HG03520 (cell line): ENCODE data around the gene ZNF283.
"Not testable (repeated sequence)": the region's sequence is repeated elsewhere in the genome, so short reads cannot be mapped to it uniquely, and the experiment has no call there.

Experiments used
- ATAC-seq: cut with Tn5 transposase; IDR thresholded peaks from one replicate; pipeline ENCODE4 v1.9.1; 2021; ENCODE audit warnings: mild to moderate bottlenecking, moderate library complexity; ENCODE audit not compliant: unreplicated experiment

ZNF283 gene

DNA sequence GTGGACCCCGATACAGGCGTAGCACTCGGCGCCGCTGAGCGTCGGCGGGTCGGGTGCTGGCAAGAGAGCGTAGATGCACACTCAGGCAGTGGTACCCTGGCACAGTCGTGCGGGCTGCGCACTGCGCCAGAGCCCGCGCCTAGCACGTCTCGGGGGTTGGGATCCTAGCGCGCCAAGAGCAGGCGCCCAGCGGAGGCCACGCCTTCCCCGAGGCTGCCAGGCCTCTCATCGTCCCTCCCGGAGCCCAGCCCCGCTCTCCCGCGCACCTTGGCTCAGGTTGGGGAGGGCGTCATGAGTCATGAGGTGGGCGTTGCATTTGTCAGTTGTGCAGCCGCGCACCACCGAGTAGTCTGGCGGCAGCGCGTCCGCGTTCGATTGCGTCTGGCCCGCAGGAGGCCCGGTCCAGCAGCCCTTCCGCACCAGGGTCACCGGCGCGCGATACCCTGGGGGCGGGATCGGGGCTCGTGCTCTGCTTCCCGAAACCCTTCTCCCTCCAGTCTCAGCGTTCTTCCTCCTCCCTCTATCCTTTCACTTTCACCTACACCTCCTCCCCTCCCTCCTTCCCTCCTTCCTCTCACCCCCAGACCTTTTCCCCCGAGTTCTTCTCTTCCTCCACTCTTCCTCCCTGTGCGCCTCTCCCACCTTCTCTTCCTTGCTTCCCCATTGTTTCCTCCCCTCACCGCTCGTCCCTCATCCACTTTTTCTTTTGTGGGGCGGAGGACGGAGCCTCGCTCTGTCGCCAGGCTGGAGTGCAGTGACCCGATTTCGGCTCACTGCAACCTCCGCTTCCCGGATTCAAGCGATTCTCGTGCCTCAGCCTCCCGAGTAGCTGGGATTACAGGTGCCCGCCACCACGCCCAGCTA lies 28.3 kb upstream of the ZNF283 start:
- no peak for ATAC-seq

DNA sequence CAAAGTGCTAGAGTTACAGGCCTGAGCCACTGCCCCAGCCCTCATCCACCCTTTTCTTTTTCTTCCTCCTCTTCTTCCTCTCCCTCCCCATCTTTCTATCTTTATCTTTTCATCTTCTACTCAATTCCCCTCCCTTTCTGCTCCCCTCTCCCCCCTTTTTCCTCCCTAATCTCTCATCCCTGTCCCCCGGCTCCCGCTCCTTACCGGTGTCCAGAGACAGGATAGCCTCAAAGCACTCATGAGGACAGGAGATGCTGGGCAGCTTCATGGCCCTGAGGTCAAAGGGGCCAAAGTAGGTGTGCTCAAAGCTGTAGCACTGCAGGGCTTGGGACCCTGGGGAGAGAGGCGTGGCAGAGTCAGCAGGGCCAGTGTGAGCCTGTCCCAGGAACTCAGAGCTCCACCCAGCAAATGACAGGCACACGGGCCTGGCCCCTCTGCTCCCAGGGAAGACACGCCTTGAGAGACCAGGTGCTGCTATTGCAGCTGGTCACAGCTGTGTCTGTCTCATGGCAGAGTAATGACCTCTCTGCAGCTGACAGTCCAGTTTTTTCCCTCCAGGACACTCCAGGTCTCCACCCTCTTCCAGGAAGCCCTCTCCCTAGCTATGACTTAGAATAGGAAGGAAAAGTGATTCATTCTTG lies 27.5 kb upstream of the ZNF283 start:
- no peak for ATAC-seq

DNA sequence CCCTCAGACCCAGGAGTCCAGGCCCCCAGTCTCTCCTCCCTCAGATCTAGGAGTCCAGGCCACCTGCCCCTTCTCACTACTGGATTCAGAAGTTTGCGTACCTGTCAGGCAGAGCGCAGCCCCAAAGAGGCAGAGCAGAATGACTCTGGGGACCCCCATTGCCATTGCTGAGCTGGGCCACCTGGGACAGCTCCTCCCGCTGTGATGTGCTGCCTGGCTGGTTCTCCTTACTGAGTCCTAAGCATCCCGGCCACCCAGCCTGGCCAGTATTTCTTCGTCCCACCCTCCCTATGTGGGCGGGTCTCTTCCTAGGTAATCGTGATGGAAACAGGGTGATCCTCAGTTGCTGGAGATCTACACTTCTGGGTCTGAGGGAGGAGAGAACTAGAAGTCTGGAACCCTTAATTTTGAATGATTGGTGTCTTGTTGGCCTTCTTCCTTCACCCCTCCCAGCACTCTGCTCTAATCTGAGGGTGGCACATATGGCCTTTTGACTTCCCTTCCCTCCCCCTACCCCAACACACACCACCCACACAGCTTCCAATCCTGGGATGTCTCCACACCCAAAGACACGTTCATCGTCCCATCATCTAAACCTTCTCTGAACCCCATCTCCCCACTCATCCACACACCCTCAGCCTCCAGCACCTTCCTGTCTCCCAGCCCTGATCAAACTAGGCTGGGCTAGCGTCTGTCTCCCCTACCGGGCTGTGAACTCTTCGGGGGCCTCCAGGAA lies 24.7 kb upstream of the ZNF283 start, which contains the start of gene LYPD5:
Gene LYPD5 (minus strand): TSS at position 232 of the 736 bp plus-strand sequence. CDS start 67 bp downstream, at position 165.
- ATAC-seq, result no peak

DNA sequence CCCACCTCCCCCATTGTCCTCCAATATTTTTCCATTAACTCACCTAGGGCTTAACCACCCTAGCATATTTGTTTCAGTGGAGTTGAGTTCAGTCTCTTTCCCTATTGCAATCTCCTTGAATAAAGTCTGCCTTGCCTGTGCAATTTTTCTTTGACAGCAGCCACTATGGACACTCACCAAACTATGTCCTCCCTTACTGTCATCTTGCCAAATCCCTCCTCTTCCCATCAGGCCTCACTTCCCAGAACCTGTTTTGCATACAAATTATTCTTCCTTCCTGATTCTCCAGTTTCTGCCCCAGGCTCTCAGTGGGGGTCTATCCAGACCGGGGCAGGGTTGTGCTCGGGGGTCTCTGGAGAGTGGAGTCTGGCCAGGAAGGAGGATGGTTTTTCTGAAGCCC lies 22.7 kb upstream of the ZNF283 start:
- ATAC-seq, result no peak

DNA sequence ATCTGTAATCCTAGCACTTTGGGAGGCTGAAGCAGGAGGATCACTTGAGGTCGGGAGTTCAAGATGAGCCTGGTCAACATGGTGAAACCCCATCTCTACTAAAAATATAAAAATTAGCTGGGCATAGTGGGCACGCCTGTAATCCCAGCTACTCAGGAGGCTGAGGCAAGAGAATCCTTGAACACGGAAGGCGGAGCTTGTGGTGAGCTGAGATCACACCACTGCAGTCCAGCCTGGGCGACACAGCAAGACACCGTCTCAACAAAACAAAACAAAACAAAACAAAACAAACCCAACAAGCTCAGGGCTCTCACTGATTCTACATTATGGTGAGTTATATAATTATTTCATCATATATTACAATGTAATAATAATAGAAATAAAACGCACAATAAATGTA lies 20.7 kb upstream of the ZNF283 start:
- not testable (repeated sequence) for ATAC-seq

DNA sequence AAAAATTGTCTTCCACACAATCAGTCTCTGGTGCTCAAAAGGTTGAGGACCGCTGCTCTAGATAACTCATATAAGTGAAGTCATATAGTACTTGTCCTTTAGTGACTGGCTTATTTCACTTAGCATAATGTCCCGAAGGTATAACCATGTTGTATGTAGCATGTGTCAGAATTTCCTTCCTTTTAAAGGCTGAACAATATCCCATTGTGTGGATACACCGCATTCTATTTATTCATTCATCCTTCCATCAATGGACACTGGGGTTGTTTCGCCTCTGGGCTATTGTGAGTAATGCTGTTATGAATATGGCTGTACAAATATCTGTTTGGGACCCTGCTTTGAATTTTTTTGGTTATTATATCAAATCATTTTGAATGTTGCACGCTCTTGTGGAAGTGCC lies 20.3 kb upstream of the ZNF283 start:
- no peak for ATAC-seq

DNA sequence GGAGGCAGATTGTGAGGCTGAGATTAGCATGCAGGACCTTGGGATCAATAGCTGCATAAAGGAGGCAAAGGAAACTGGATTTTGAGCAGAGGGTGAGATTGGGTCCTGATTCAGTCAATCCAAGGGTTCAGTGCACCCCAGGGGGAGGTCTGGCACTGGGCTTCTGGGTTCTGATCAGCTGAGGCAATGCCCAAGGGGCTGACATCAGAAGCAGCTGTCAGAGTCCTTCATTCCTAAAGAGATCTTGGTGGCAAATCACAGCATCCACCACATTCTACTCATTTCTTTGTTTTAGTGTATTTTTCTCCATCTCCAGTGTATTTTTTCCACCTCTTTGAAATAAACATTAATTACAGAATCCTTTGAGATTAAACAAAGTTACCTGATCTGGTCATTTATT lies 19.5 kb upstream of the ZNF283 start:
- ATAC-seq, result no peak

DNA sequence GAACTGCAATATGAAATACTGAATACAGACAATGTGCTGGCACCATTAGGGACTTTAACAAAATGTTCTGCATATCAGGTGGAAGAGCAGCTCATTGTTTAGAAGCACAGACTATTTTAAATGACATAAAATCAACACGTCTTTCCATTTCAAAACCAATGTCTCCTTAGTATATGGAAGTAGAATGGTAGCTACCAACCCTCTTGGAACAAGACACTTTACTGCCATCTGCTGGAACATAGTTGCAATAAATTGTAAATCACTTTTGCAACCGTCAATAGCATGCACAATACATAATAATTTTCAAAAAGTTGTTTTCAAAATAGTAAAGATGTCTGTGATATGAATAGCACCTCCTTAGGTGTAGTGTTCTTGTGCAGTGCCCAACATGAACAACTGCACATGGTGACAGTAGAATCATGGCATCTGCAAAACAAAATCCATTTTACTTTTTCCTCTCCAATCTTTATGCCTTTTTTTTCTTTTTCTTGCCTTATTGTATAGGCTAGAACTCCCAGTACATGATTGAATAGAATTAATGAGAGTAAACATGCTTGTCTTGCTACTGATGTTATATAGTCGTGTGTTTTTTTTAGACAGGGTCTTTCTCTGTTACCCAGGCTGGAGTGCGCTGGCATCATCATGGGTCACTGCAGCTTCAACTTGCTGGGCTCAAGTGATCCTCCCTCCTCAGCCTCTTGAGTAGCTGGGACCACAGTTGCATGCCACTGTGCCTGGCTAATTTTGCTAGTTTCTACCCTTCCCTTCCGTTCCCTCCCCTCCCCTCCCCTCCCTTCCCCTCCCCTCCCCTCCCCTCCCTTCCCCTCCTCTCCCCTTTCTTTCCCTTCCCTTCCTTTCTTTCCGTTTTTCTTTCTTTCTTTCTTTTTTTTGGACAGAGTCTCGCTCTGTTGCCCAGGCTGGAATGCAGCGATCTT lies 17.1 kb upstream of the ZNF283 start:
- ATAC-seq, result no peak

DNA sequence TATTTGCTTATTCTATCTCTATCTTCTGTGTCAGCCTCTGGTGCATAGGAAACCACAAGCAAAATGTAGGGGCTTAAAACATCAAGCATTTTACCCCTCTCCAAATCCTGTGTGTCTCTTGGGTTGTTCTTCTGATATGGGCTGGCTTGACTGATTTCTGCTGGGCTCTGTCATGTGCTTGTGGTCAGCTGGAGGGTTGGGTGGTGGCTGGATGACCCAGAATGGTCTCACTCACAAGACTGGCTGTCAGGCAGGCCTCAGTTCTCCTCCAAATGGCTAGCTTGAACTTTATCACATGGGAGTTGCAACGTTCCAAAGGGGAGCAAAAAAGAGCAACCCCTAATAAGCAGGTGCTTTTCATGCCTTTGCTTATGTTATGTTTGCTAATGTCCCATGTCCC lies 15.3 kb upstream of the ZNF283 start:
- no peak for ATAC-seq

DNA sequence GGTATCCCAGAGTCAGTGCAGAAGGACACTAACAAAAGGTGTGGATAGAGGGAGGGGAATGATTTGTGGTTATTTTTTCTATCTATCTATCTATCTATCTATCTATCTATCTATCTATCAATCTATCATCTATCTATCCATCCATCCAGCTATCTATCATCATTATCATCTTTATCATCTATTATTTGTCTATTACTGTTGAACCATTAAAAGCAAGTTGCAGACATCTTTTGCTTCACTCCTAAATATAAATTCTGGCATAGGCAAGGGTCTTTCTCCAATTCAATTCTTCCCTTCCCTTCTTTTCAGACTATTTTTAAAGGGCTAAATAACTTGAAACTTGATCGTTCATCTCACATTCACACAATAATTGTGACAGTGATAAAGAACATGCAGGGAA lies 14.9 kb upstream of the ZNF283 start:
- ATAC-seq, result no peak

DNA sequence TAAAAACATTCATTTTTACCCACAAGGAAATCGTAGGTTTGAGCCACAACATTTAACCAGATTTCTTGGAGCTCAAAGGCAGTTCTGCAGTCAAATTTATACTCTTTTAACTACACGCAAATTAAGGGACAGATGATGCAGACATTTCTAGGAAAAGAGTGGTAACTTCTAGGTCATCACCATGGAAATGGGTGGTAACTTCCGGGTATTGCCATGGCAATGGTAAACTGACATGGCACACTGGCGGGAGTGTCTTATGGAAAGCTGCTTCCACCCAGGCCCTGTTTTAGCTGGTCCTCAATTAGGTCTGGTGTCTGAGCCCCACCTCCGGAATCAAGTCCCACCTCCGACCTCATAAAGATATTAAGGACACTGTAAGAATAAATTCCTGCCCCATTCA lies 14.4 kb upstream of the ZNF283 start:
- no peak for ATAC-seq

DNA sequence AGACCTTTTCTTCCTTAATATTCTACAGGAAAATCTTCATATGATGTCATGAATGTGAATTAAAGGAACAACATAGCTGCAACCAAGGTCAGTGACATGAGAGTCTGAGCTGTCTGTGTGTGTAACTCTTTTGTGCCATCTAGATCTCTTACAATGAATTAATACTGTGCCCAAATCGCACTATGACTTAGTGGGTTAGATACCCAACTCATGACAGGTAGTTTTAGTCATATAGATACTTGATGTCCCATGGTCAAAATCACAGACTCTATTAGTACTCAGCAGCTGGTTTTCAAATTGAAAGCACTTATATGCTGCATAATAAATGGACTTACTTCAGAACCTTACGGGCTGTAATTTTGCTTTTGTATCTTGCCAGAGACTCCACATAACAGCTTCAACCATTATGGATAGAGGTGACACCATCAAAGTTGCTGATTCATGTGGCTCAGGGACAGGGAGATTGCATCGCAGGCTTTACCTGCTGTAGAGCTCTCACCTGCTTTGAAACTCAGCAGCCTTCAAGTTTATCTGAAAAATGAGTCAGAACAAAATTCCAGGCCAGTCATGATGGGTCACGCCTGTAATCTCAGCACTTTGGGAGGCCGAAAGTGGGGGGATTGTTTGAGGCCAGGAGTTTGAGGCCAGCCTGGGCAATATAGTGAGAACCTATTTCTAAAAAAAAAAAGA lies 12.3 kb upstream of the ZNF283 start:
- ATAC-seq, result no peak

DNA sequence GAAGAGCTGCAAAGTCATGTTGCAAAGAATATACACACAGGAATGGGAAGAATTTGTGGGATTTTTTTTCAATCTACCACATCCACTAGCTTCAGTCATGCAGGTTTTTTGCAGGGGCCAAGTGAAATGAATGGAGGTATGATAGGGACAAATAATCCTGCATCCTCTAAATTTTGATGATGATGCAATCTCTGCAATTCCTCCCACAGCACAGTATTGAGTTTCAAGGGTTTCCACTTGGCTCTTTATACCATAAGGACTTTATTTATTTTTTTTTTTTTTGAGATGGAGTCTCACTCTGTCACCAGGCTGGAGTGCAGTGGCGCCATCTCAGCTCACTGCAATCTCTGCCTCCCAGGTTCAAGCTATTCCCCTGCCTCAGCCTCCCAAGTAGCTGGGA lies 9.7 kb upstream of the ZNF283 start:
- not testable (repeated sequence) for ATAC-seq

DNA sequence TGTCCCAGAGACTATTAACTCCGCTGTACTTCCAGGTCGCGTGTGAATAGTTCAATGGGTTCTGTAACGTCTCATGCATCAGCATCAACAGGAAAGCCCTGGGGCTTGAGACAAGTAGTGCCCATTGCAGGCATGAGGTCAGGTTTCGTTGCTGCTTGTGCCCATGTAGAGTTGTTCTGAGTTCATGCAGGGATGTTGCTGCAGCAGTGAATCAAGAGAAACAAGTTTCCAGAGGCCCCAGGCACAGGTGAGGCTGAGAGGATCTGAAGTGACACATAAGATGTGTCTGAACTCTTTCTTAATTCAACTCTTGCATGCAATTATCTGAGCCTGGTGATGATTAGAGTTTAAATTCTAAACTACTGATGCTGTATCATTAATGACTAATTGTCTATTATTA lies 8.6 kb upstream of the ZNF283 start:
- ATAC-seq, result no peak

DNA sequence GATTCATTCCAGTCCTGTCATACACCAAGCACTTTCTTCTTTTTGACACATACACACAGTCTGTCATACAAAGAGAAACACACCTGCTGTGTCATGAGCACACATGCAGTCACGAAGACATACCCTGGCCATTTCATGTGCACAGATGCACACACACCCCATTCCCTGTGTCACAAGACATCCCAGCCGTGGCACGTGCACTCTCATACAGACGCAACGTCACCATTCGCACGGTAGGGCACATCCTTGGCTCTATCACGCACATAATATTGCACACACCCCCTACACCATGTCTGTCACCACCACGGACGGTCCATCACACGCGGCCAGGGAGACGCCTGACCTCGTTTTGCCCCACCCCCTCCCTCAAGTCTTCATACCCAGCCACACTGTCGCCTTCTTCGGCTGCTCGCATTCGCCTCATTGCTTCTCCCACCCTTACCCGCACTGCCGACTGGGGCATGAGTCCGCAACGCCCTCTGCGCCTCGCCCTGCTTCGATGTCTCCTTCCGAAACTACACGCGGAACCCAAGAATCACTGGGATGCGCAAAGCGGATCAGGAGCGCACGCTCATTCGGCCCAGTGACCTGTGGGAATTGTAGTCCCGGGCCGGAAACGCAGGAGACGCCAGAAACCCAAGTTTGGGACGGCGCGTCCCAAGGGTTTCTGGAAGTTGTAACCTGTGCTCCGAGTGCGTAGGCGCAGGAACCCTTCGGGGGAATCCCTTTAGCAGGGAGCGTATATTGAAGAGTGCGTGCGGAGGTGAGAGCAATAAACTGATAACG lies 6.8 kb upstream of the ZNF283 start:
- no peak for ATAC-seq

DNA sequence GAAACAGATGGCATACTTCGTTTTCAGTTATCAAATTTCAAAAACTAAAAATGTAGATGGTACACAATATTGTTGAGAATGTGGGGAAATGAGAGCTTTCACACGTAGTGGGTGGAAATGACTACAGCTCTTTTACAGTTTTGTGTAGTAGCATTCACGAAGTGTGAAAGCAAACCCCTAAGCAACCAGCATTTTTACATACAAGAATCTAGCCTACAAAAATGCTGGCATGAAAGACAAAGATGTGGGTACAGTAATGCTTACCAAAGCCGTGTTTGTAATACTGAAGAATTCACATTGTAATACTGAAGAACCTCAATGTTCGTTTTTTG lies 6.3 kb upstream of the ZNF283 start:
- ATAC-seq, result no peak

DNA sequence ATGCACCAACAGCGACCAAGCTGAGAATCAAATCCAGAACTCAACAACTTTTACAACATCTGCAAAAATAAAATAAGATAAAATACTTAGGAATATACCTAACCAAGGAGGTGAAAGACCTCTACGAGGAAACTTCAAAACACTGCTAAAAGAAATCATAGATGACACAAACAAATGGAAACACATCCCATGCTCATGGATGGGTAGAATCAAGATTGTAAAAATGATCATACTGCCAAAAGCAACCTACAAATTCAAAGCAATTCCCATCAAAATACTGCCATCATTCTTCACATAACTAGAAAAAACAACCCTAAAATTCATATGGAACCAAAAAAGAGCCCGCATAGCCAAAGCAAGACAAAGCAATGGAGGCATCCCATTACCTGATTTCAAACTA lies 3.3 kb upstream of the ZNF283 start:
- ATAC-seq, result not testable (repeated sequence)

DNA sequence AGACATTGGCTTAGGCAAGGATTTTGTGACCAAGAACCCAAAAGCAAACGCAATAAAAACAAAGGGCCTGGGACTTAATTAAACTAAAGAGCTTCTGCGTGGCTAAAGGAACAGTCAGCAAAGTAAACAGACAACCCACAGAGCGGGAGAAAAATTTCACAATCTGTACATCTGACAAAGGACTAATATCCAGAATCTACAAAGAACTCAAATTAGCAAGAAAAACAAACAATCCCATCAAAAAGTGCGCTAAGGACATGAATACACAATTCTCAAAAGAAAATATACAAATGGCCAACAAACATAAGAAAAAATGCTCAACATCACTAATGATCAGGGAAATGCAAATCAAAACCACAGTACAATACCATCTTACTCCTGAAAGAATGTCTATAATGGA lies 2.5 kb upstream of the ZNF283 start:
- not testable (repeated sequence) for ATAC-seq

DNA sequence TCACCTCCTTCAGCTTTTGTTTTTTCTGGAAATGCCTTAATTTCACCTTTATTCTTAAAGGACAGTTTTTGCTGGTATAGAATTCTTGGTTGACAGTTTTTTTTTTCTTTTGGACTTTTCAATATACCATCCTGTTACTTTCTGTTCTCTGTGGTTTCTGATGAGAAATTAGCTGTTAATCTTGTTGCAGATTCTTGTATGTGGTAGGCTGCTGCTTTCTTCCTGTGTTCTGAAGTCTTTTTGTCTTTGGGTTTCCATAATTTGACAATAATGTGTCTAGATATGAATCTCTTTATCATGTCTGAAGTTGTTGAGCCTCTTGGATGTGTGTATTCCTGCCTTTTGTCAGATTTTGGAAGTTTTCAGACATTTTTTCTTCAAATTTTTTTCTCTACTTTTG lies 12.0 kb downstream of the ZNF283 start:
- ATAC-seq, result no peak
